Fibroblast of skin of abdomen (primary cell): Measurements from ENCODE around the gene METTL27.
A peak's percentile ranks its signal among the peaks of the same experiment; 100 is the strongest.

Source experiments
- DNase-seq: peaks from one replicate; pipeline ENCODE4 v3.0.0-alpha.2; 2013

METTL27 gene

GRCh38 chr7:73869011-73869798, 26.9 kb upstream of the METTL27 start:
- no peak for DNase-seq

DNA sequence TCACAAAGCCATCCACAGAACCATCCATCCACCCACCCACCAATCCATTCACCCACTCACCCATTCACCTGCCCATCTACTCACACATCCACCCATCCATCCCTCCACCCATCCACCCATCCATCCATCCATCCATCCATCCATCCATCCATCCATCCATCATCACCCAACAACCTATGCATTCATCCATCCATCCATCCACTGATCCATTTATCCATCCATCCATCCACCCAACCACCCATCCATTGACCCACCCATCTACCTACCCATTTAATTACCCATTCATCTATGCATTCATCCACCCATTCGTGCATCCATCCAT, 24.1 kb upstream of the METTL27 start:
- DNase-seq = no peak

DNA sequence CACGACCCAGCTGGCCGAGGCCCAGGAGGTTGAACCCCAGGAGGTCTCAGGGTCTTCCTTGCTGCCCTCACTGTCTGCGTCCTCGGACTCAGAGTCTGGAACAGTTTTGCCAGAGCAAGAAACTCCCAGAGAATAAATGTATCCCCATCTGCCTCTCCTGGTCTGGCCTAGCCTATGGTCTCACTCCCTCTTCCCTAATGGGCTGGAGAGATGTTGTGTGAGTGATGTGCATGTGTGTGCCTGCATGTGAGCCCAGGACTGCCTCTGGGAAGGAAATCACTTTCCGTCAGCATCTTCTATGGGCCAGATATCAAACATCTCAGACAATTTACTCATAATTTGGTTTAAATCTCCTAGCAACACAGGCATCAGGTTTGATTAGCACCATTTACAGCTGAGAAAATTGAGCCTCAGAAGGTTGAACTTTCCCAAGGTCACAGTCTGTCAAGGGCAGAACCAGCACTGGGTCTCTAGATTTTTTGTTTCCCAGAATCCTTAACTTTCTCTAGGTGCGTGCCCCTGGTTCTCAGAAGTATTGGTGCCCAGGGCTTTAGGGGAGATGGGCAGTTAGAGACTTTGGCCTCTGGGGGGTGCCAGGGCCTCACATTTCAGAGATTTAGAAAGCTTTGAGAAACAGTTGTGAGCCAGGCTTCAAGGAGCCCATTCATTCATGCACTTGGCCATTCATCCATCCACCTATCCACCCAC, 23.6 kb upstream of the METTL27 start:
- DNase-seq = peak; percentile 61

GRCh38 chr7:73864981-73865711, 22.8 kb upstream of the METTL27 start:
- DNase-seq = no peak

- DNase-seq = no peak
Measured at GRCh38 chr7:73861305-73861704, 19.0 kb upstream of the METTL27 start.

GRCh38 chr7:73860859-73861258, 18.5 kb upstream of the METTL27 start, which contains the start of gene TMEM270:
Gene TMEM270, plus strand, starts transcription at chr7:73861159. Its CDS starts 36 bp downstream, at chr7:73861195.
- DNase-seq = no peak

- no peak for DNase-seq
Measured at GRCh38 chr7:73858807-73859206, 16.5 kb upstream of the METTL27 start.

- DNase-seq = no peak
Measured at GRCh38 chr7:73856941-73857340, 14.6 kb upstream of the METTL27 start.

- no peak for DNase-seq
Measured at GRCh38 chr7:73852500-73852899, 10.2 kb upstream of the METTL27 start.

DNA sequence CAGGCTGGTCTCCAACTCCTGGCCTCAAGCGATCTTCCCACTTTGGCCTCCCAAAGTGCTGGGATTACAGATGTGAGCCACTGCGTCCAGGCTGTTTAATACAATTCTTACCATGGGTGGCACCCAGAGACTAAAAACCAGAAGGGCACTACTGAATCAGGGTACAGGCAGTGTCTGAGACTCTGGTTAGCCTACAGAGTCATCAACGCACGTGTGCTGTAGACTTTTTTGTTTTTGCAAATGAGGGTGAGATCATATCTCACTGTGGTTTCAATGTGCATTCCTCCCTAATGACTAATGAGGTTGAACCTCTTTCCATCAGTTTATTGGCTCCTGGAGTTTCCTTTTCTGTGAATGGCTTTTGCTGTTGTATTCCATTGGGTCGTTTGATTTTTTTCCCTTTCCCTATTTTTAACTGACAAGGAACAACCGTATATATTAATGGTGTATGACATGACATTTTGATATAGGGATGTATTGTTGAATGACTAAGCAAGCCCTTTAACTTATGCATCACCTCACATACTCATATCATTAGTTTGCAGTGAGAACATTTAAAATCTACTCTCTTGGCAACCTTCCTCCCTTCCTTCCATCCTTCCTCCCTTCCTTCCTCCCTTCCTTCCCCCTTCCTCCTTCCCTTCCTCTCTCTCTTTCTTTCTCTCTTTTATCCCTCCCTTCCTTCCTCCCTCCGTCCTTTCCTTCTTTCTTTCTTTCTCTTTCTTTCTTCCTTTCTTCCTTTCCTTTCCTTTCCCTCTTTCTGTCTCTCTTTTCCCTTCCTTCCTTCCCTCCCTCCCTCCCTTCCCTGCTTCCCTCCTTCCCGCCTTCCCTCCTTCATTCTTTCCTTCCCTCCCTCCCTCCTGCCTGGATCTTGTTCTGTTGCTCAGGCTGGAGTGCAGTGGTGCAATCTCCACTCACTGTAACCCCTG, 9.4 kb upstream of the METTL27 start:
- peak; percentile 99 for DNase-seq

DNA sequence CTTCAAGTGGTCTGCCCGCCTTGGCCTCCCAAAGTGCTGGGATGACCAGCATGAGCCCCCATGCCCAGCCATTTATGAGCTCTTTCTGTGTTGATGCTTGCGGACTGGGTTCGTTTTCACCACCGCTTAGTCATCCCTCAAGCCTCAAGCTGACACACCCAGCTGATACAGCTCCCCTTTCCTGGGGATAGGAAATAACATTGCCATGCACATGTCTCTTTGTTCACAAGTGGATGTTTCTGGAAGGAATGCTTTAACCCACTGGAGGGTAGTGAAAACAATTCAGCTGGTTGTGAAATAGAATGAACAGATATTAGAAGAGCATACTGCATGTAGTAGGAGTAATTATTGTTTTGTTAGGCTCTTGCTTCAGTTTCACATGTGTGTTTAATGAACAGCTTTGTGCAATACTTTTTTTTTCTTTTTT, 8.5 kb upstream of the METTL27 start:
- peak; percentile 98 for DNase-seq

DNA sequence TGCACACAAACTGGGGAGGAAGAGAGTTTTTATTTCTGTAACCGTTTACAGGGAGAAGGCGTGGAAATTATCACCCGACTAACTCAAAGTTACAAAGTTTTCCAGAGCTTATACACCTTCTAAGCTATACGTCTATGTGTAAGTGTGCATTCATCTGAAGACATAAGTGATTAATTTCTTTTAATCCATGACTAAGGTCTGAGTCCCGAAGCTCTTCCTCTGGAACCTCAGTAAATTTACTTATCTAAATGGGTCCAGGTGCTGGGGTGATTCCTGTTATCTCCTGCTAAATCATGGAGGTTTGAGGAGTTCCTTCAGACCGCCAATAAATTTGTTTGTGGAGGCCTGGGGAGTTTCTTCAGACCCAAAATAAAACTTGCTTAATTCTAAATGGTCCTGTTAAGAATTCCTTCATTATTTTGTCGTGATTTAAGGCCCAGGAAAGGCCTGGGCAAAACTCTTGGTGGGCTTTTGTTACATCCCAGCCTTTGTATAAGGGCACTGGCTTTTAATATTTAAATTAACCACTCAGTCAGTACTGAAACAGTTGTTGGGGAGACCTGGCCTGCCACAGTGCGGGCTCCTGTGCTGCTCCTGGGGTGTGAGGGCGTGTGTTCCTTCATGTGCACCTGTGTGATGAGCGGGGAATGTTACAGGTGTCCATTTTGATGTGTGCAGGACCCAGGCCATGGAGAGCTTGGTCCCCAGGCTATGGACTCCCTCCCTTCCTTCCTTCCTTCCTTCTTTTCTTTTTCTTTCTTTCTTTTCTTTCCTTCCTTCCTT, 5.8 kb upstream of the METTL27 start:
- DNase-seq = no peak

DNA sequence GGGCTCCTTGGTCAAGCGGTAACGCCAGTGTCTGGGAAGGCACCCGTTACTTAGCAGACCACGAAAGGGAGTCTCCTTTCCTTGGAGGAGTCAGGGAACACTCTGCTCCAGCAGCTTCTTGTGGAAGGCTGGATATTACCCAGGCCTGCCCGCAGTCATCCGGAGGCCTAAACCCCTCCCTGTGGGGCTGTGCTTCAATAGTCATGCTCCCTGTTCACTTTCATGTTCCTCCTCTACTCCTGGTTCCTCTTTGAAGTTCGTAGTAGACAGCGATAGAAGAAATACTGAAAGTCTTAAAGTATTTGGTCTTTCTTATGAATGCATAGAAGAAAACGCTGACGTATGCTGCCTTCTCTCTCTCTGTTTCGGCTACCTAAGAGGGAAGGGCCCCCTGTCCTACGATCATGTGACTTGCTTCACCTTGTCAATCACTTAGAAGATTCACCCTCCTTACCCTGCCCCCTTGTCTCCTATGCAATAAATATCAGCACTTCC, 3.4 kb upstream of the METTL27 start:
- peak; percentile 47 for DNase-seq

DNA sequence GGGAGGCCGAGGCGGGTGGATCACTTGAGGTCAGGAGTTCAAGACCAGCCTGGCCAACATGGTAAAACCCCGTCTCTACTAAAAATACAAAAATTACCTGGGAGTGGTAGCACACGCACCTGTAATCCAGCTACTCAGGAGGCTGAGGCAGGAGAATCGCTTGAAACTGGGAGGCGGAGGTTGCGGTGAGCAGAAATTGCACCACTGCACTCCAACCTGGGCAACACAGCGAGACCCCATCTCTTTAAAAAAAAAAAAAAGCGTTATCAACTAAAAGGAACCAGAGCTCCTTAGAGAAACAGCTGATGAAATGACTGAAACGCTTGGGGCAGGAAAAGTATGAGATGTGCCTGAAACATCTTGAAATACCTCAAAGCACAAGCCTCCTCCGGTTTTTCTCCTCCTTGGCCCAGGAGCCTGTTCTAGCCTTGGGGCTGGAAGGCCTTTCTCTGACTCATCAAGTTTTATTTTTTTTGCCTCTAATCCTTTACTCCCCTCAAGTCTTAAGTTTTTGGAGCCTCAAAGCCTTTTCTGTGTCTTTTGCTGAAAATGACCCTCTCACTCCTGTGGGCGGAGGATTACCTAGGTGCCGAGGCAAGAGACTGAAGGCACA, 2.6 kb upstream of the METTL27 start:
- DNase-seq = peak; percentile 79

DNA sequence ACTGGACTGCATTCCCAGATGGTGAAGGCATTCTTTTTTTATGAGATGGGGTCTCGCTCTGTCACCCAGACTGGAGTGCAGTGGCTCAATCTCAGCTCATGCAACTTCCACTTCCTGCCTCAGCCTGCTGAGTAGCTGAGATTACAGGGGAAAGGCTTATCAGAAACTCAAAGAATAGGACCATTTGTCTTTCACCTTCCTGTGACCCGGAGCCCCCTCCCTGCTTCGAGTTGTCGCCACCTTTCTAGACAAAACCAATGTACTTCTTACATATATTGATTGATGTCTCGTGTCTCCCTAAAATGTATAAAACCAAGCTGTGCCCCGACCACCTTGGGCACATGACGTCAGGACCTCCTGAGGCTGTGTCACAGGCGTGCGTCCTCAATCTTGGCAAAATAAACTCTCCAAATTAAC, 1.8 kb upstream of the METTL27 start:
- no peak for DNase-seq

DNA sequence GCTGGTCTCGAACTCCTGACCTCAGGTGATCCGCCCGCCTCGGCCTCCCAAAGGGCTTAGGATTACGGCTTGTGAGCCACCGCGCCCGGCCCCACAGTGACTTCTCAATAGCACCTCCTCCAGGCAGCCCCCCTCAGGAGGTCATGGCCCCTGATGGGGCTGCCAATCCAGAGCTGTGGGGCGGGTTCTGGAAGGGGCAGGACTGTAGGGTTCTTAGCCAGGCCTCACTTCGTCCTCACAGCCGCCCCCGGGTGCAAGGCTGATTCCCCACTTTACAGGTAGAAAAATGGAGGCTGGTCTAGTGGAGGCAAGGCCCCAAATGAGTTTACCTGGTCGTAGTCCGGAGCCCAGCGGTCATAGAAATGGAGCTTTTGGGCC, 638 bp downstream of the METTL27 start:
- DNase-seq = no peak

DNA sequence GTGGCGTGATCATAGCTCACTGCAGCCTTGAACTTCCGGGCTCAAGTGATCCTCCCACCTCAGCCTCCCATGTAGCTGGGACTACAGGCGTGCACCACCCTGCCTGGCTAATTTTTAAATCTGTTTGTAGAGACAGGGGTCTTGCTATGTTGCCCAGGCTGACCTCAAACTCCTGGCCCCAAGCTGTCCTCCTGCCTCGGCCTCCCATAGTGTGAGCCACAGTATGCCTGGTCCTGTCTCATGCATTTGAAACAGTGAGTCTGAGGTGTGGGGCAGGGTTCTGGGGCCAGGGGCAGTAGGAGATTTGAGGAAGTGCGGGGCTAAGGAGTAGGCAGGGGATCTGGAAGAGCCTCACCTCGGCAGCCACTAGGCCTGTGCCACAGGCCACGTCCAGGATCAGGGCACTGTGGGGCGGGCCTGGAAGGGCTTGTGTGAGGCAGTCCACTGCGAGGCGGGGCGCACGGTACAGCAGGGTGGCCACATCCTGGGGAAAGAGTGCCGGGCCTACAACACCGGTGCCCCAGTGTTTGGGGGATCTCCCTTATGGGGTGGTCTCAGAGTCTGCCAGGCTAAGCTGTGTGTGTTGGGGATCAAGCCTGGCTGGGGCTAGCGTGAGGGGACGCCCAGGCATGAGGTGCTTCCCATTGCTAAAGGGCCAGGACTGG, 1.5 kb downstream of the METTL27 start:
- DNase-seq = no peak

DNA sequence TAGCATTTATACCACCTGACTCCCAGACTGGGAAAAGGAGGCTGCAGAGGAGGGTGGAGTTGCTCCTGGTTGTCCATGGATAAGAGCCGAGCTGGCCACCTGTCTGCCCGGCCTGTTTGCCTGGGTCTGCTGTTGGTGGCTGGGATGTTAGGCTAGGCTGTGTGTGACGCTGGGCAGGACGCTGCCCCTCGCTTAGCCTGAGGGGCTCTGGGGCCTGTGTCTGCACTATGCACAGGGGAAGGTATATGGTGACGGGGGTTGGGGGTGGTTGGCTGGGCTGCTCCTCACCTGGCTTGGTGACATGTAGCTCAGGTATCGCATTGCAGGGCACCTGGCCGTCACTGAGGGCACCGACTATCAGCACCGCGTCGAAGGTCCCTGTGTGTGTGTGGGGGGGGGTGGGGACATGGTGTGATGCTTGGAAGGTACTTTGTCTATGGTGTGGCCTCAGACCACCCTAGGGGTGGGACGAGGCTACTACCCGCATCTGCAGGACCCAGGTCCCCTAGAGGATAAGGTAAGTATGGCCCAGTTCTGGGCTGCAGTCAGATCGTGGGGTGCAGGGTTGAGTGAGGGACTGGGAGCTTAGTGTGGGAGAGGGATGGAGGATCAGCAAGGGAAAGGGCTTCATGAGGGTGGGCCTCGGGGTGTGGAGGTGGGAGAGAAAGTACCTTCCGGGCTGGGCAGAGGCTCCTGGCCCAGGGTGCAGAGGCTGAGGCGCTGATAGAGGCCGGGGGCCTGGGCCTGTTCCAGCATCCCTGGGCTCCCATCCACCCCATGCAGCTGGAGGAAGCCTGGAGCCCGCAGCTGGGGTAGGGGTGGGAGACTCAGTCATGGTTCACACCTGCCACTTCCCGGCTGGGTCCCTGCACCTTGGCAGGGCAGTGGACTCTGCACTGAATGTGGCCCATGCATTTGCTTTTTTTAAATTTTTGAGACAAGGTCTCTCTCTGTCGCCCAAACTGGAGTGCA, 2.3 kb downstream of the METTL27 start:
- DNase-seq = no peak

GRCh38 chr7:73839290-73839689, 3.0 kb downstream of the METTL27 start:
- no peak for DNase-seq
